ENCODE measurements around the gene TPPP2.

Gene TPPP2

DNA sequence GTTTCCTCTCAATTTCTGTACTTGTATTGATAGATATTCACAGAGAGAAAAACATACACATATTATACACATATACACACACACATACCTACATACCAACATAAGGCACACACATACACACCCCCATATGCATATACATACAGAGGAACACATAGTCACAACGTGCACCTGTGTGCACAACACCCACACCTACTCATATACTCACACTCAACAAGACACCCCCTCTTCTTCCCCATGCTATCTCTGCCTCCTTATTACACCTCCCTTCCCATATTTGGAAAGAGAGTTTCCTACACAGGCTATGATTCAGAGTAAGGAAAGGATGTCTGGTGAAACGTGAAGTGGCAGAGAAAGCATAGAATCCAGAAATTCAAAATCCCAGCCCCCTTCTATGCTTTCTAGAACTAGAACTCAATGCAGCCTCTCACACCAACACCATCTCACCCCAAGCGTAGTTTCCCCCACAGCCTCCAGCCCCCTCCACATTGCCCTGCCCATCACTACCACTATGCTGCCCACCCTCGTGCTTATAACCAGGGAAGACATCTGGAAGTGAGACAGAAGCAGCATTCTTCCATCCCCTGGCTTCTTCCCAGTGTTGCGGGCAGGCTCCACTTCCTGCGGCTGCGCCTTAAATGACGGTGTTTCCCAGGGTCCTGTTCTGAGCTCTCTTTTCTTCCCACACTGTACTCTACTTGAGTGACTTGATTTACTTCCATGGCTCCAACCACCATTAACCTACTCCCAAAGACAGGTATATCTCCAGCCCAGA, 30.0 kb downstream of the TPPP2 start:
- no peak for DNase-seq

DNA sequence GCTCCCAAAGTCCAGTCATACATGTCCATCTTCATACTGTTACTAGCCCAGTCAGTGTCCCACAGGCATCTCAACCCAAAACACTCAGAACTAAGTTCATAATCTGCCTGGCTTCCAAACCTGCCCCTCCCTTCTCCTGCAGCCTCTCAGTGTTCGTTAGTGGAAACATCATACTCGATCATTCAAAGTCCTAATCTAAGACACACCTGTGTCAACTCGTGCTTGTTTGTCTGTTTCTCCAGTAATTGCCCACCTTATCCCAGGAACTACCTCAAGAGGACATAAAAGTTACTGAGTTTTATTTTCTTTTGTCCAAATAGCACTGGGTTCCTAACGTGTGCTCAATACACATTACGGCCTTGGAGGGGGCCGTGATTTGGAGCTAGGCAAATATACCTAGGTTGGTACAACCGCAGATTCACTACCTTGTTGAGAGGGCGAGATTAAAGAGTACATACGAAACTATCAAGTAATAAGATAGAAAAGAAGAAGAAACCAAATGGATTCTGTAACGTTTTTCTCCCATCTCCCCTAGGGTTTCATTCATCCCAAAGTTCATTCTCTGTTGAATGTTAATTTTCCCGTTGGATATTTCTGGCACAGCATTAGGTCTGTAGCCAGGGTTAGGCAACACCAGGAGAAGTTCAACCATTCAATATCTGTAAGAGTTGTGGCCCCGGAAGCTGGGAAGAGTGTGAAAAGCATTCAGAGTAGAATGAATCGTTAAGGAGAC, 30.8 kb downstream of the TPPP2 start:
- no peak for DNase-seq

DNA sequence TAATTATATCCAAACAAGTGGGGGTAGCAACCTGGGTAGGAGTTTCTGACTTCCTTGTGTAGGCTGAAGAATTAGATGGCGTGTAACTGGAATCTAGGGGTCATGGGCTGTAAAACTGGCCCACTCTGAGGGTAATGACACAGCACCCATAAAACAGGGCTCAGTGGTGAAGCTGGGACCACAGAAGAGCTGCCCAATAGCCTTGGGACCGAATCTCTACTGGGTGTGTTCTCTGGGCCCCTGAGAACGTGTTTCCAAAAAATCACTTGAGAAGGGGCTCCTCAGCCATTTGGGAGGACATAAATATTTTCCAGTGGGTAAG, 31.3 kb downstream of the TPPP2 start:
- no peak for DNase-seq

DNA sequence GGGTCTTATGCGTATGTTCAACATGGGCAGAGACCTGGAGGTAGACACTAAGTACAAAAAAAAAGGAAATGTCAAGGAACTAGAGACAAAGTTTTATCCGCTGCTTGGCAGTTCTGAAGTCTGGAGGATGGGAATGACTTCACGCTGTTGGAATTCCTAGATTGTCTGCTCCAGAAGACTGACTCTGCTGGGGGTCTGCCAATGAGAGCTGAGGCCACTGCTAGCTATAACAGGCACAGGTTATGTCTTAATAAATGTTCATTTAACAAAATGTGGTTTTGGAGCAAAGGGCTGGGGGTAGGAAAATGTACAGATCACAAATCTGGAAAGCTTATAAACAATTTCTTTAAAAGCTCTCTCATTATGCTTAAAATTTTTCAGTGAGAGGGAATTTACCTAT, 33.5 kb downstream of the TPPP2 start:
- no peak for DNase-seq

DNA sequence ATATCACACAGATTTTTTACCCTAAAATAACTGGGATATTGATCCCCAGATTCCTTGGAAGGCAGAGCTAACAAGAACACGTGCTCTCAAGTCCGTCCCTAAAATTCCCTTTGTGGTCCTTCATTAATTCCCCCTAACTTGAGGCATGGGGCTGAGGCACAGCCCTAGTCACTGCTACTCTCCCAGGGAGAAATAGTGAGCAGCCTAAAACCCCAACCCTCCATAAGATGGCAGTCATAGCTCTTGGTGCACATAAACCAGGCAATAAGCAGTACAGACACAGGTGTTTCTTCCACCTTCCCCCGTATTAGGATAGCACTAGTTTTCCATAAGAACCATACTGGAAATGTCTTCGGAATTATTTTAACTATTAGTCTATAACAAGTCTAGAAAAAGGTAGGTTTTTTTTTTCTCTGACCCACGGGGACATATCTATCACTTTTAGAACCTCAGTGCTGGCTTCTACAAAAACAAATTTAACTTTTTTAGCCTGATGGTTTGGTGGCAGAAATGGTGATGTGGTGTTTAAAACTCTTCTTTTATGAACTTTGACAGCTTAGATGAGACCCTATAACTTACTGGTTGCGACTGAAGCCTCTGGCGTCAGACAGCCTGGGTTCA, 37.0 kb downstream of the TPPP2 start:
- DNase-seq, result no peak

DNA sequence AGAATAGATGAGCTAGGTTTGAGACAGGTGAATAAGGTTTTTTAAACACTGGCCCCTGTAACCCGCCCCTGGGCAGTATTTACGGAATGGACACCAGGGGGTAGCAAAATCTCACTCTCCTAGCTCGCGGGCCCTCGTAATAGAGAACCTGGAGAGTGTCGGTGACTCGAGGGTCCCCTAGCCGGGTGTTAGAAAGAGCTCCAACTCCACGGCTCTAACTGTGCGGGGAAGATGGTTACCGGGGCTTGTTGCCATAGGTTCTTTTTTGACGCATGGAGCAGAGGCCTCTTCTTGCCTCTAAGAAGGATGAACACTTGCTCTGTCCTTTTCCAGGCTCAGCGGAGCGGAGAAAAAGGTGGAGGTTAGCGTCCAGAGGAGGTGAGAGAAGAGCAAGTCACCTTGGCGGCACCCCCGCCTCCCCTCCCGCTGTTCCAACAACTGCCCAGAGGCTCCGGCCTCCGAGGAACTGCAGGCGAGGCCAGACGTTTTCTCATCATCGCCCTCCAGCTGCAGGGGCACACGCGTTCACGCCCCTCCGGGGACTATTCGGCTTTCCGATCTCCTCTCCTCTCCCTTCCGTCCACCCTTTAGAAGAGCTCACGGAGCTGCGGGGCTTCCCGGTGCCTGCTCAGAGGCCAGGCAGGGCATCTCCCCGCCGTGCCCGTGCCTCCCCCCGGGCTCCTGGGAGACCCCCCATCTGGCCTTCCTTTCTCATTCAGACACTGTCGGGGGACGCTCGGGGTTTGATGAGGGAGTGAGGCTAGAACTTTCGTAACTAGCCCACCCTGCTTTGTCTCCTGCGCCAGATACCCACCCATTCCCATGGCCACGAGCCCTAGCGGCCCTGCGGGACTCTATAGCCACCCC, 38.7 kb downstream of the TPPP2 start:
- DNase-seq, result no peak

DNA sequence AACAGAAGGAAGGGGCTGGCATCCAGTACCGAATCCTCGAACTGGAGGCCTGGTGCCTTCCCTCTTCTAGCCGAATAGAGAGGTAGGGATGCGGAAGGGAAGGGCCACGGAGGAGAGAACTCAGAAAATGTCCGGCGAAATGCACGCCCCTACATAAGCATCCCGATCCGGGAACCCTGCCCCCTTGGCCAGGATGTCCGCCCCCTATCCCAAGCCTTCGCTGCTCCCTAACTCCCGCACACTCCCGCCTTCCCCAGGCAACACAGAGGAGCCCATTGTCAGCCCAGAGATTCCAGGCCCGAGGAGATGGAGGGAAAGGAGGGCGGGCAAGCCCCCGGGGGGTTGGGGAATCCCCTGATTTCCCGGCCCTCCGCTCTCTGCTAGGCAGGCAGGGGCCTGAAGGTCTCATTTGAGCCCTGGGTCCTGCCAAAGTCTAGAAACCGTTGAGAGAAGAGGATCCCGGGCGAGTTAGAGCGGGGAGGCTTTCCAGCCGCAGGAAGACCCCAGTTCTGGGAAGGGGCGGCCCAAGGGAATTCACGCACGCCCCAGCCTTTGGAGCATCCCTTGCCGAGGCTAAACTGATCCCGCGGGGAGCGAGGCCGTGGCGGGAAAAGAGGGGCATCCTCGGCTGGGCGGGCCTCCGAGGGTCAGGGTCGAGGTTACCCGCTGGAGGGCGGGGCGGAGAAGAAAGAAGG, 39.5 kb downstream of the TPPP2 start:
- no peak for DNase-seq

DNA sequence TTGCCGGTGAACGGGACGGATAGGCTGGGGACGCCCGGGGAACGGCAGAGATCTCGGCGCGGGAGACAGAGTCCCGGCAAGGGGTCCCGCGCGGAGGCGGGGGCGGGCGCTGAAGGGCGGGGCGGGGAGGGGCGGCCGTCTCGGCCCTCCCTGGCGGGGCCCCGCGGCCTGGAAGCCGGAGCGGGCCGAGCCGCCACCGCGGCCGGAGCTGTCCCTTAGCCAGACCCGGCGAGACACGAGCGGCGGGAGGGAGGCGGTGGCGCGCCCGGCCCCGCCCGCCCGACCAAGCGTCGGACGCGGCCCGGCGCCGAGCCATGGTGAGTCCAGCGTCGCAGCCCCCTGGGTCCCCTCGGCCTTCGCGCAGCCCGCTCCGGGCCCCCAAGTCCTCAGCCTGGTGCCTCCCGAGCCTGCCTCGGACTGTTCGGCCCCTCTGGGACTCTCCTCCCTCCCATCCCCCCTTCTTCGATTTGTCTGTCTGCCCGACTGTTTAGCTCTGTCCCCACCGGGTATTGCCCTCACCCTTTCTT, 40.1 kb downstream of the TPPP2 start, which contains the start of gene ARHGEF40:
ARHGEF40 (plus strand) TSS at position 222 of the 527 bp plus-strand sequence; CDS start at position 315, 93 bp downstream.
- DNase-seq, result no peak

DNA sequence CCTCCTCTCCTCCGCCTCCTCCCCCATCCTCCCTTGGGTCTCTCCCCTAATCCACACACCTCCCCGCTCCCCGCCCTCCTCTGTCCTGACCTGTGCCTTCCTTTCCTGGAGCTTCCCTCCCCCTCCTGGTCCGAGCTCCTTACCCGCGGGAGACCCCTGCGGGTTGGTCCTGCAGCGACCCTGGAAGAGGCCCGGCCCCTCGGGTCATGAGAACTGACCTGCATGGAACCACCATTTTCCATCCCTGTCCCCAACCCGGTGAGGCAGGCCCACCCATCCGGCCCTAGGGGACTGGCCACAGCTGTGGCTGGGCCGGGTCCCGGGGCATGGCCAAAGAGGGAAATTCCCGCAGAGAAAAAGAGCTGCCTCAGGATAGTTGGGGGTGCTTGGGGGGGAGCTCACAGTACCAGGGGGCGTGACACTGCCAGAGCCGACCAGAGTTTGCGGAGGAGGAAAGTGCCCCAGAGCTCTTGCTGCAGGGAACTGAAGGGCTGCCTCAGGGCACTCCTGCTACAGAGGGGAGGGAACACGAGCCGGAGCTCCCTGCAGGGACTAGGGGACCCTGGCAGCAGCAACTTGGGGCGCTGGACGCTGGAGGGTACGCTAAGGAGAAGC, 40.7 kb downstream of the TPPP2 start:
- DNase-seq, result no peak

DNA sequence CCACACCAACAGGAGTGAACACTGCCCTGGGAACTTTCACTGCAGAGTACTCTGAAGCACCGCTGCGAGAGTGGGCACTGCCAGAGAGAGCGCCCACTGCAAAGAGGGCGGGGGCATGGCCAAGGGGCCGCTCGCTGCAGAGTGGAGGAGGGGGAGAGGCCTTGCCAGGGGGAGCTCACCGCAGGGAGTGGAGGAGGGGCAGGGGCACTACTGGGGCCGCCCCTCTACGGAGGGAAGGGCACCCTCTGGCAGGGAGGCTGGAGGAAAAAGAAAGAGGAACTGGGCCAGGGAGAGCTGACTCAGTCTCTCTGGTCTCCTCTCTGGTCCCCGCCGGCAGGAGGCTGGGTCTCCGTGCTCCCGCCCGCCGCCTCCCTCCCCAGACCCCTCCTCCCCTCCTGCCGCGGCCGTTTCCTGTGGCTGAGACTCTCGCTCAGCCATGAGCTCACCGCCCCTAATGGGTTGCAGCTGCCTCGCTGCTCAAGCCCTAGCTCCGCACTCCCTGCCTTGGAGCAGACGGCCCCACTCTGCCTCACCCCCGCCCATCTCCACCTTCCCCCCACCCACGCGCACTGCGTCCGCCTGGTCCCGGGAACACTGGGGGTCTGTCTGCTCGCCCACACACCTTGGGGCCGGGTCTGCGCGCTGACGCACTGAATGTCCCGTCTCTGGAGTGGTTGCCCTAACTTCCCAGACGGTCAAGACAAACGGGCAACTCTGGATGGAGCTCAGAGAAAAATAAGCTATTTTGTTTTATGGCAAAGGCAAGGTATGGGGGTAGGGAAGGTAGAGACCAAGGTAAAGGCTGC, 41.4 kb downstream of the TPPP2 start:
- DNase-seq, result peak; percentile 28

DNA sequence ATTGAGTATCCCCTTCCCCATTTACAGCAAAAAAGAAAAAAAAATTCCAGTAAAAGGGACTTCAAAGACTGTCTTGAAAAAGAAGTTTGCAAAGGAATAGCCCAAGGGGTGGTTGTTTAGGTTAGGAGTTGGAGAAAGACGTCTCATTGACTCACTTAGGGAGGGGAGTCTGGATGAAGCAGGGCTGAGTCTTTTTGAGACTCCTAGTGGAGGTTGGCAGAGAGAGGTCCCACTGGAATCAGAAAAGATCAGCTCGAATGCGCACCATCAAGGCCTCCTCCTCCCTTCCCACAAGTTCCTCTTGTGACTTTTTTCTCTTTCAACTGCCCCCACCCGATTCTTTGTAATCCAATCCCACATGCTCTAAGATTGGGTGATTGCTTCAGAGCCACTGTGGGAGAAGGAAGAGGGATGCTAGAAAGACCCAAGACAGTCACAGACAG, 42.0 kb downstream of the TPPP2 start:
- no peak for DNase-seq

DNA sequence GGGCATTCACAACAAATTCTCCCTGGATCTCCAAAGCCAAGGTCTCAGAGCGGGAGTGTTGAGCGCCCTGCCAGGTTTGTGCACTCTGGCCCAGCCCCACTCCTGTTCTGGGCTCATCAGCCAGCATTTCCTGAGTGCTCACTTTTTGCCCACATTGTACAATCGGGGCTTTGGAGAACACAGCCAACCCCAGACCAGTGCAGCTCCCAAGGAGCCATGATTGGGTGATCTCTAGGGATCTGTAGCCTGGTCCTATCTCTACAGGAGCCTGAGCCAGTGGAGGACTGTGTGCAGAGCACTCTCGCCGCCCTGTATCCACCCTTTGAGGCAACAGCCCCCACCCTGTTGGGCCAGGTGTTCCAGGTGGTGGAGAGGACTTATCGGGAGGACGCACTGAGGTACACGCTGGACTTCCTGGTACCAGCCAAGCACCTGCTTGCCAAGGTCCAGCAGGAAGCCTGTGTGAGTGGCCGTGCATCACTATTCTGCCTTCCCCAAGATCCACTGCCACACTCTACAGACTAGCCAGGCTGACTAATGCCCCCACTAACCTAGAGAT, 42.8 kb downstream of the TPPP2 start:
- DNase-seq, result no peak

DNA sequence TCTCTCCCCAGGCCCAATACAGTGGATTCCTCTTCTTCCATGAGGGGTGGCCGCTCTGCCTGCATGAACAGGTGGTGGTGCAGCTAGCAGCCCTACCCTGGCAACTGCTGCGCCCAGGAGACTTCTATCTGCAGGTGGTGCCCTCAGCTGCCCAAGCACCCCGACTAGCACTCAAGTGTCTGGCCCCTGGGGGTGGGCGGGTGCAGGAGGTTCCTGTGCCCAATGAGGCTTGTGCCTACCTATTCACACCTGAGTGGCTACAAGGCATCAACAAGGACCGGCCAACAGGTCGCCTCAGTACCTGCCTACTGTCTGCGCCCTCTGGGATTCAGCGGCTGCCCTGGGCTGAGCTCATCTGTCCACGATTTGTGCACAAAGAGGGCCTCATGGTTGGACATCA, 43.9 kb downstream of the TPPP2 start:
- DNase-seq, result no peak

DNA sequence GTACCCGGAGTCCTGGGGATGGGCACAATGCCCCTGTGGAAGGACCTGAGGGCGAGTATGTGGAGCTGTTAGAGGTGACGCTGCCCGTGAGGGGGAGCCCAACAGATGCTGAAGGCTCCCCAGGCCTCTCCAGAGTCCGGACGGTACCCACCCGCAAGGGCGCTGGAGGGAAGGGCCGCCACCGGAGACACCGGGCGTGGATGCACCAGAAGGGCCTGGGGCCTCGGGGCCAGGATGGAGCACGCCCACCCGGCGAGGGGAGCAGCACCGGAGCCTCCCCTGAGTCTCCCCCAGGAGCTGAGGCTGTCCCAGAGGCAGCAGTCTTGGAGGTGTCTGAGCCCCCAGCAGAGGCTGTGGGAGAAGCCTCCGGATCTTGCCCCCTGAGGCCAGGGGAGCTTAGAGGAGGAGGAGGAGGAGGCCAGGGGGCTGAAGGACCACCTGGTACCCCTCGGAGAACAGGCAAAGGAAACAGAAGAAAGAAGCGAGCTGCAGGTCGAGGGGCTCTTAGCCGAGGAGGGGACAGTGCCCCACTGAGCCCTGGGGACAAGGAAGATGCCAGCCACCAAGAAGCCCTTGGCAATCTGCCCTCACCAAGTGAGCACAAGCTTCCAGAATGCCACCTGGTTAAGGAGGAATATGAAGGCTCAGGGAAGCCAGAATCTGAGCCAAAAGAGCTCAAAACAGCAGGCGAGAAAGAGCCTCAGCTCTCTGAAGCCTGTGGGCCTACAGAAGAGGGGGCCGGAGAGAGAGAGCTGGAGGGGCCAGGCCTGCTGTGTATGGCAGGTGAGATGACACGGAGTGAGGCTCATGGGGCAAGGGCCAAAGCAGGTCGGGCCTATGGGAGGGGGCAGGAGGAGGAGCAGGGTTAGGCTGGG, 44.6 kb downstream of the TPPP2 start:
- DNase-seq, result no peak

DNA sequence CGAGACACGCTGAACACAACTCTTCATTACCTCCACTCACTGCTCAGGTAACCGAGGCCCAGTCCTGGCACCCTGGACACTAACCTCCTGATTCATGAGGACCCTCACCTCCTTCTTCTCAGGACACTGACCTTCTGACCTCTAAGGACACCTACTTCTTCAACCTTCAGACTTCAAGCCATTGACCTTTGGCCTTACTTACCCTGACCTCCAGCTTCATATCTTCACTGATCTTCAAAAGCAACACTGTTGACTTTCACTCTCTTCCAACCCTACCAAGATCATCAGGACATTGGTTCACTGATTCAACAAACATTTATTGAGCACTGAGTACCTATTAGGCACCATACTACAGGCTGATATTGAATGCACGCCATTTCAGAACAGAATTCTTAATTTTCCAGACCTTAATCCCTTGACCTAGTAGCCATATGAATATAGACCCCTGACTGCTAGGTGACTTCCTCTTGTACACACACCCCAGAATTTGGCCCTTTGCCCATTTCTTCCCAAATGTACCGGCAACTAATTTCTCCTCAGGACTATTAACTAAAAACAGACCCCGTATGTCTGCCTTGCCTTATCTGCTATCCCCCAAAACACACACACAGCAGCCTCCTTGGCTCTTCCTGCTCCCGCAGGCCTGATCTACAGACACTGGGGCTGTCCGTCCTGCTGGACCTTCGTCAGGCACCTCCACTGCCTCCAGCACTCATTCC, 45.9 kb downstream of the TPPP2 start:
- no peak for DNase-seq

DNA sequence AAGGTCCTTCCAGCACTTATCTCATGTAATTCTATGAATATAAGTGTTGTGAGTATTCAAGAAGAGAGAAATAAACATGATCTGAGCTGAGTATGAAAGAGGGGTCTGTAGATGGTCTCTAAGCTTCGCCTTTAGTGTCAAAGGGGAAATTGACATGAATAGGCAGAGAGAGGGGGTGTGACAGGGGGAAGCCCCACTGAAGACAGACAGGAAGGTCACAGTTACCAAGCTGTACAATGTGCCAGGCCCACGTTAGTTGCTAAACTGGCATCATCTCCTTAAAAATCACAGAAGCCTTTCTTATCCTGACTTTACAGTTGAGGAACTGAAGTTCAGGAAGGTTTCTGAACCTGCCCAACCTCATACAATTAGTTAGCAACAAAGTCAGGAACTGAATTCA, 47.7 kb downstream of the TPPP2 start:
- DNase-seq, result no peak

DNA sequence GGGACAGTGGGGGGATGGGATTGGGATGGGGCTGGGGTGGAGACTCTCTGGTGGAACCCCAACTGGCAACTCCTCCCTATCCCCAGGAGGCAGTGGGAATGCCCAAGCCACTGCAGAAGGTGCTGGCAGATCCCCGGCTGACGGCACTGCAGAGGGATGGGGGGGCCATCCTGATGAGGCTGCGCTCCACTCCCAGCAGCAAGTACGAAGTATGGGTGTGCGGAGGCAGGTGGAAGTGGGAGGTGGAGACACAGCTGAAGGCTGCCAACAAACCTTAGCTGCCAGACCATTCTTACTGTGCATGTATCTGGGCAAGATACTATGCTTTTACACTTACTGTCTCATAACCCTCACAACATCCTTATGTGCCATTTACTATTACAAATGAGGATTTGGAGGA, 48.3 kb downstream of the TPPP2 start:
- DNase-seq, result no peak

DNA sequence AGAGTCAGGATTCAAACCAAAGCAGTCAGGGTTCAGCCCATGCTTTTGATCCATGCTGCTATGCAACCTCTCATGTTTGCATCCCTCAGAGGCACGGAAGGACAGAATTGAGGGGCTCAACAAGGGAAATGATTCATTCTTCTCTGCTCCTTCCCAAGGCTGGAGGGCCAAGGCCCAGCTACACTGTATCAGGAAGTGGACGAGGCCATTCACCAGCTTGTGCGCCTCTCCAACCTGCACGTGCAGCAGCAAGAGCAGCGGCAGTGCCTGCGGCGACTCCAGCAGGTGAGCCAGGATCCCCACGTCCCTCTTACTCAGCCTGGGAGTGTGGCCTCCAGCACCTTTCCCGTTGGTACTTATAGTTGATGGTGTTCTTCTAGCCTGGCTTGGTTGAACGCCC, 48.7 kb downstream of the TPPP2 start:
- DNase-seq, result no peak

Measured in NCI-H2081 treated with DMSO at 0.1 percent for 48 hours (cell line).